Thoracic aorta (tissue), 2 donors: ENCODE results near the gene COPA. TPM values are rescaled to one million over a fixed set of nuclear protein-coding genes. Genes with fewer than 3 reads are reported as not detected.

Source experiments
- ATAC-seq: fragments of 150-250 bp; one replicate; pipeline ENCODE4 v1.8.0; 2017; ENCODE audit warnings: low read depth; ENCODE audit not compliant: insufficient number of reproducible peaks, low FRiP score
- DNase-seq: peaks from one replicate; pipeline ENCODE4 v3.0.0-alpha.2; 2020; ENCODE audit warnings: low spot score
- H3K27ac ChIP-seq, 2 donors: fragments of 200-600 bp; sonication (generic); 1 replicate in 1 of 2; 2 replicates in 1 of 2; pipeline ENCODE4 v1.5.1; 2016; ENCODE audit warnings: mild to moderate bottlenecking in 2 of 2, moderate library complexity in 2 of 2
- H3K27me3 ChIP-seq: fragments of 200-600 bp; sonication (generic); replicated peaks from 2 replicates; pipeline ENCODE4 v1.6.0; 2016; ENCODE audit warnings: mild to moderate bottlenecking; ENCODE audit not compliant: insufficient read depth
- H3K36me3 ChIP-seq: fragments of 200-600 bp; sonication (generic); one replicate; pipeline ENCODE4 v1.5.1; 2016
- H3K4me1 ChIP-seq, 2 donors: fragments of 200-600 bp; sonication (generic); 1 replicate in 1 of 2; 2 replicates in 1 of 2; pipeline versions ENCODE4 v1.5.1 to v1.6.0; 2016; ENCODE audit warnings: low read depth in 2 of 2, mild to moderate bottlenecking in 1 of 2; ENCODE audit not compliant: control insufficient read depth in 1 of 2
- H3K4me3 ChIP-seq: fragments of 200-600 bp; sonication (generic); 2 replicates; pipeline ENCODE4 v1.5.1; 2016; ENCODE audit warnings: mild to moderate bottlenecking
- H3K9me3 ChIP-seq: fragments of 200-600 bp; sonication (generic); 2 replicates; pipeline ENCODE4 v1.5.1; 2016
- CTCF ChIP-seq: fragments of 200-600 bp; sonication (generic); IDR thresholded peaks from one replicate; pipeline ENCODE4 v1.5.1; 2019; ENCODE audit warnings: antibody characterized with exemption
- total RNA-seq, 2 donors: library from RNA; depleted of rRNA; stranded (reverse); fragments of >200 nt; gene quantifications; one replicate each; pipeline versions ENCODE4 v1.1.0 to v1.2.3, GENCODE V29; 2016

The COPA gene
- total RNA-seq, 2 donors from 2014 or later, result 114 to 162 TPM

GRCh38 chr1:160245434-160245833, 97.6 kb downstream of the COPA start:
- no peaks in the 10 kb centered on the region for H3K36me3 ChIP-seq
- H3K27ac ChIP-seq, result peak overlapping the region; percentile 69 to 72
- H3K4me3 ChIP-seq, result no peak overlapping the region
- no peaks in the 10 kb centered on the region for H3K27me3 ChIP-seq
- ATAC-seq (no peak), DNase-seq (no peak)
- H3K9me3 ChIP-seq, result no peaks in the 10 kb centered on the region
- no peak for TF ChIP-seq CTCF
- peaks cover 21 to 48% of the 10 kb centered on the region in 2 donors for H3K4me1 ChIP-seq

- ATAC-seq, result no peak
- Histone ChIP-seq H3K4me1 (peaks cover 15 to 37% of the 10 kb centered on the region in 2 donors), H3K9me3 (no peaks in the 10 kb centered on the region), H3K36me3 (peaks cover 11% of the 10 kb centered on the region), H3K27ac (peak overlapping the region; percentile 69 to 72), H3K27me3 (no peaks in the 10 kb centered on the region), H3K4me3 (no peak overlapping the region)
- TF ChIP-seq CTCF, result no peak
- DNase-seq, result no peak
Observed at GRCh38 chr1:160244209-160244608, 98.8 kb downstream of the COPA start.

- Histone ChIP-seq H3K36me3 (peaks cover 15% of the 10 kb centered on the region), H3K4me1 (peaks cover 15 to 34% of the 10 kb centered on the region in 2 donors)
- no peak for TF ChIP-seq CTCF
Observed at GRCh38 chr1:160243767-160244166, 99.3 kb downstream of the COPA start.

GRCh38 chr1:160239582-160240299, 103.3 kb downstream of the COPA start:
- H3K27ac ChIP-seq, result no peak overlapping the region
- H3K27me3 ChIP-seq, result no peaks in the 10 kb centered on the region
- H3K36me3 ChIP-seq, result peaks cover 44% of the 10 kb centered on the region
- H3K4me3 ChIP-seq, result no peak overlapping the region
- no peak for TF ChIP-seq CTCF
- no peaks in the 10 kb centered on the region for H3K9me3 ChIP-seq
- ATAC-seq (no peak), DNase-seq (no peak)
- H3K4me1 ChIP-seq, result peaks cover 8 to 13% of the 10 kb centered on the region in 2 donors

More at GRCh38 chr1:160243767-160244166, 99.3 kb downstream of the COPA start:
- no peak for DNase-seq
- Histone ChIP-seq H3K27me3 (no peaks in the 10 kb centered on the region), H3K9me3 (no peaks in the 10 kb centered on the region), H3K4me3 (no peak overlapping the region), H3K27ac (peak overlapping the region in 1 of 2 donors; percentile 72)
- no peak for ATAC-seq

Other genes with a start within 250 kb of the COPA start
- 10 to 100 TPM; 29.6 to 40.8 TPM for gene IGSF8, start 244.6 kb downstream of the COPA start, total RNA-seq
- 100 to 1,000 TPM in 1 of 2 donors, 10 to 100 TPM in 1; 86.0 to 146 TPM for gene ATP1A2, start 227.5 kb downstream of the COPA start, total RNA-seq
- gene ATP1A4, start 191.6 kb downstream of the COPA start, total RNA-seq, result 1 to 10 TPM in 1 of 2 donors, under 1 TPM in 1; 0.68 to 1.1 TPM
- gene CASQ1, start 152.7 kb downstream of the COPA start, total RNA-seq, result 10 to 100 TPM in 1 of 2 donors, 1 to 10 TPM in 1; 6.0 to 10.7 TPM
- gene PEA15, start 137.9 kb downstream of the COPA start, total RNA-seq, result 100 to 1,000 TPM; 131 to 194 TPM
- gene DCAF8, start 80.7 kb downstream of the COPA start, total RNA-seq, result 100 to 1,000 TPM; 124 to 167 TPM
- gene PEX19, start 58.1 kb downstream of the COPA start, total RNA-seq, result 10 to 100 TPM; 42.8 to 45.4 TPM
- gene NCSTN, start 133 bp upstream of the COPA start, total RNA-seq, result 10 to 100 TPM; 49.4 to 67.1 TPM
- gene NHLH1, start 23.8 kb upstream of the COPA start, total RNA-seq, result under 1 TPM in 1 of 2 donors, not detected in 1; 0.14 TPM
- 1 to 10 TPM in 1 of 2 donors, under 1 TPM in 1; 0.27 to 1.3 TPM for gene VANGL2, start 57.3 kb upstream of the COPA start, total RNA-seq
- 1 to 10 TPM; 1.2 to 5.6 TPM for gene SLAMF6, start 180.0 kb upstream of the COPA start, total RNA-seq
- gene CD84, start 236.2 kb upstream of the COPA start, total RNA-seq, result 10 to 100 TPM; 11.6 to 12.7 TPM